Measurements from ENCODE around the gene CCDC27. TPM values are rescaled to one million over a fixed set of nuclear protein-coding genes. Genes with fewer than 3 reads are reported as not detected.

CCDC27 gene
- not detected in 2 replicates for total RNA-seq (ENCODE audit: low replicate concordance)

DNA sequence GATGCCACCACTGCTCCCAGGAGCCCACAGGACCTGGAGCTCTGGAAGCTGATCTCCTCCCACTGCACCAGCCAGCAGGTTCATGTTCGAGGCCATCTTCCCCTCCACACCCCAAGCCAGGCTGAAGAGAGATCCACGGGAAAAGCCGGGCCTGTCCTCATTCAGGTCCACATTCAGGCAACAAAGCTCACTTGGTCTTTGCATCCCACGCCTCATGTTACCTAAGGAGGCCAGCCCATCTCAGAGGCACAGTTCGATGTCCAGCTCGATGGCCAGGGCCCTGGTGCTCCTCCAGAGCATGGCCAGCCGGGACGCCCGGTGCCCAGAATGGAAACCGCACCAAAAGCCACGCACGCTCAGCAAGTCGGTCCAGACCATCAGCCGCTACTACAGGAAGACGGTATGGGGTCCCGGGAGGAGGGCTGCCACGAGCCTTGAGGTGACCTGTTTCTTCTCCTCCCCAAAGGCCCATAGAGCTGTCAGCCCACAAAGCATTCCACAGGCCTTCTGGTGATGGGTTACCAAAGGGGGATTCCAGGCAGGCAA is at the start of gene CCDC27:
Gene CCDC27, plus strand, starts transcription at position 51 of the 546 bp plus-strand sequence. Its CDS starts 32 bp downstream, at position 83.
- H3F3A ChIP-seq (ENCODE audit: low read depth) = no peaks in the 10 kb centered on the region
- no peak for TF ChIP-seq EZH2 (IDR thresholded peaks at IDR 0.05)
- no peak for TF ChIP-seq EZH2phosphoT487 (IDR thresholded peaks at IDR 0.05)
- TF ChIP-seq, protein P1, sequence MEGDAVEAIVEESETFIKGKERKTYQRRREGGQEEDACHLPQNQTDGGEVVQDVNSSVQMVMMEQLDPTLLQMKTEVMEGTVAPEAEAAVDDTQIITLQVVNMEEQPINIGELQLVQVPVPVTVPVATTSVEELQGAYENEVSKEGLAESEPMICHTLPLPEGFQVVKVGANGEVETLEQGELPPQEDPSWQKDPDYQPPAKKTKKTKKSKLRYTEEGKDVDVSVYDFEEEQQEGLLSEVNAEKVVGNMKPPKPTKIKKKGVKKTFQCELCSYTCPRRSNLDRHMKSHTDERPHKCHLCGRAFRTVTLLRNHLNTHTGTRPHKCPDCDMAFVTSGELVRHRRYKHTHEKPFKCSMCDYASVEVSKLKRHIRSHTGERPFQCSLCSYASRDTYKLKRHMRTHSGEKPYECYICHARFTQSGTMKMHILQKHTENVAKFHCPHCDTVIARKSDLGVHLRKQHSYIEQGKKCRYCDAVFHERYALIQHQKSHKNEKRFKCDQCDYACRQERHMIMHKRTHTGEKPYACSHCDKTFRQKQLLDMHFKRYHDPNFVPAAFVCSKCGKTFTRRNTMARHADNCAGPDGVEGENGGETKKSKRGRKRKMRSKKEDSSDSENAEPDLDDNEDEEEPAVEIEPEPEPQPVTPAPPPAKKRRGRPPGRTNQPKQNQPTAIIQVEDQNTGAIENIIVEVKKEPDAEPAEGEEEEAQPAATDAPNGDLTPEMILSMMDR (IDR thresholded peaks at IDR 0.05) = no peak
- no peaks in the 10 kb centered on the region for H3K79me2 ChIP-seq (ENCODE audit: low read depth)
- Mint-ChIP-seq H3K9me3 (no peaks in the 10 kb centered on the region), H3K4me1 (no peaks in the 10 kb centered on the region), H3K27ac (no peak within 1 kb of the TSS), H3K27me3 (ENCODE audit: insufficient read depth, low read depth) (peaks cover 4% of the 10 kb centered on the region), H3K4me3 (no peak within 1 kb of the TSS), H3K36me3 (no peaks in the 10 kb centered on the region)
- H3K27ac ChIP-seq = no peak within 1 kb of the TSS
- no peak within 1 kb of the TSS for H3K4me3 ChIP-seq
- no peaks in the 10 kb centered on the region for H3K36me3 ChIP-seq
- H3K9ac ChIP-seq = no peak within 1 kb of the TSS
- H3K4me2 ChIP-seq = no peak within 1 kb of the TSS
- H4K20me1 ChIP-seq (ENCODE audit: low read depth) = no peaks in the 10 kb centered on the region
- no peak for DNase-seq (ENCODE audit: low spot score)
- peaks cover 43% of the 10 kb centered on the region for H3K27me3 ChIP-seq
- no peaks in the 10 kb centered on the region for H3K4me1 ChIP-seq
- no peak within 1 kb of the TSS for H2AFZ ChIP-seq (replicated peaks)
- H3K9me3 ChIP-seq (ENCODE audit: low read depth) = no peaks in the 10 kb centered on the region

DNA sequence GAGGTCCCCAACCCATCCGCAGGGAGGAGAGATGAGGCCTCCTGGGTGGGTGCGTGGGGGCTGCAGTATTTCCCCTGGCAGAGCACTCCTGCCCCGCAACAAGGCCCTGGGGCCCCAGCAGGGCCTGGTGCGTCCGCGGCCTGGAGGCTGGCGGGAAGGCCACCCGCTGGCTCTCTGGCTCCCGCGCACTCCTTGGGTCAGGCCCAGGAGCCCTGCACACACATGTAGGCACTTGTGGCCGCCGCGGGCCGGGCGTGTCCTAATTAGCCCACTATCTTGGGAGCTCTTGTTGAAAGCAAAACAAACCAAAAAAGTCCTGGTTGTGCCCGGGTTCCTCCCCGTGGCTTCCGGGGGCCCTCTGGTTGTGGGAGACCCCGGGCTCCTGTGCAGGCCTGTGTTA is 49.7 kb upstream of the CCDC27 start:
- H3K4me2 ChIP-seq = peak overlapping the region; percentile 21
- no peak for DNase-seq (ENCODE audit: low spot score)
- Mint-ChIP-seq H3K27me3 (ENCODE audit: insufficient read depth, low read depth) (peaks cover 14% of the 10 kb centered on the region), H3K4me3 (no peak overlapping the region), H3K27ac (no peak overlapping the region), H3K9me3 (no peaks in the 10 kb centered on the region), H3K4me1 (peaks cover 20% of the 10 kb centered on the region), H3K36me3 (no peaks in the 10 kb centered on the region)
- H3K9me3 ChIP-seq (ENCODE audit: low read depth) = no peaks in the 10 kb centered on the region
- H4K20me1 ChIP-seq (ENCODE audit: low read depth) = no peaks in the 10 kb centered on the region
- no peak overlapping the region for H2AFZ ChIP-seq (replicated peaks)
- H3K27me3 ChIP-seq = peaks cover under 1% of the 10 kb centered on the region
- H3K9ac ChIP-seq = no peak overlapping the region
- peaks cover under 1% of the 10 kb centered on the region for H3F3A ChIP-seq (ENCODE audit: low read depth)
- no peak overlapping the region for H3K4me3 ChIP-seq
- H3K27ac ChIP-seq = peak overlapping the region; percentile 37
- peaks cover 33% of the 10 kb centered on the region for H3K4me1 ChIP-seq
- no peaks in the 10 kb centered on the region for H3K79me2 ChIP-seq (ENCODE audit: low read depth)
- no peaks in the 10 kb centered on the region for H3K36me3 ChIP-seq
- no peak for TF ChIP-seq EZH2phosphoT487 (IDR thresholded peaks at IDR 0.05)
- TF ChIP-seq, protein P1 (IDR thresholded peaks at IDR 0.05) = no peak
- no peak for TF ChIP-seq EZH2 (IDR thresholded peaks at IDR 0.05)

DNA sequence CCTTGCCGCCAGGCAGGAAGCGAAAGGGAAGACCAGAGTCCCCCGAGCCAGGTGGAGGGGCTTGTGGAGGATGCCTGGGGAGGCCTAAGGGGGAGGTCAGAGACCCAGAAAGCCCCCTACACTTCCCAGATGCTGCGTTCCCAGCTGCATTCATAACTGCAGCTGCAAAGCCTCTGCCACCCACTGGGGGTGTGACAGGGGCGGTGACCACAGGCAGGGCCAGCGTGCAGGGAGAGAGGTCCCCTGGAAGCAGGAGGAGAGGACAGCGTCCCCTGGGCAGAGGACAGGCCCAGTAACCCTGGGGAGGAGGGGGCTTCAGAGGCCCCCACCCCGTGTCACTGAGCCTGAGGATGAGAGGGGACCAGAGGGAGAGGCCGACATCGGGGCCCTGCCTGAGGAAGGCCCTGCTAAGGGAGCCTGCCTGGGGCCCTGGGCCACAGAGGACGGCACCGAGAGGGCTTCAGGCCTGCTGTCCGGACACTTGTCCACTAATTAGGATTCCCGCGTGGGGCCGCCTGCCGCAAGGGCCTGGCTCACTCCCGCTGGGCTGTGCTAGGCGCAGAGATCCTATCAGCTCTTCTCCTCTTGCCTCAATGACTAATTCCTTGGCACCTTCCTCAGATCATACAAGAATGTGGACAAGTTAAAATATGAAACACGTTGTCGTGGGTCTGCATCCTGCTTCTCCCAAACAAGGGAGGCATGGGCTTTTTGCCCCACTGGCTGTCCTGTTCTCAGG is 49.1 kb upstream of the CCDC27 start:
- Histone ChIP-seq H3K79me2 (ENCODE audit: low read depth) (no peaks in the 10 kb centered on the region), H3K27me3 (peaks cover 6% of the 10 kb centered on the region), H3K4me3 (no peak overlapping the region), H3K4me2 (peak overlapping the region; percentile 21), H3K27ac (peak overlapping the region; percentile 37), H4K20me1 (ENCODE audit: low read depth) (peaks cover 2% of the 10 kb centered on the region), H3K9ac (no peak overlapping the region), H2AFZ (replicated peaks) (no peak overlapping the region), H3K36me3 (no peaks in the 10 kb centered on the region), H3K4me1 (peaks cover 39% of the 10 kb centered on the region), H3K9me3 (ENCODE audit: low read depth) (no peaks in the 10 kb centered on the region), H3F3A (ENCODE audit: low read depth) (peaks cover 5% of the 10 kb centered on the region)
- peaks cover 14% of the 10 kb centered on the region for H3K27me3 Mint-ChIP-seq (ENCODE audit: insufficient read depth, low read depth)
- peaks cover 24% of the 10 kb centered on the region for H3K4me1 Mint-ChIP-seq
- TF ChIP-seq, protein P1 (IDR thresholded peaks at IDR 0.05) = peak; percentile 34
- no peak for TF ChIP-seq EZH2phosphoT487 (IDR thresholded peaks at IDR 0.05)
- no peaks in the 10 kb centered on the region for H3K36me3 Mint-ChIP-seq
- no peak overlapping the region for H3K4me3 Mint-ChIP-seq
- peak; percentile 62 for DNase-seq (ENCODE audit: low spot score)
- H3K27ac Mint-ChIP-seq = peak overlapping the region; percentile 60
- no peaks in the 10 kb centered on the region for H3K9me3 Mint-ChIP-seq

Measured in neural progenitor cell (in vitro differentiated cells).